Ectodermal cell (in vitro differentiated cells): ENCODE results near the gene FRMD6.
"Not testable (repeated sequence)": the region's sequence is repeated elsewhere in the genome, so short reads cannot be mapped to it uniquely, and the experiment has no call there.

Experiments used
- H3K27ac ChIP-seq: 2 replicates; pipeline ENCODE4 v1.7.0; 2013; ENCODE audit warnings: mild to moderate bottlenecking, low read depth, low read length; ENCODE audit not compliant: insufficient read depth, poor library complexity, severe bottlenecking
- H3K27me3 ChIP-seq: 2 replicates; pipeline ENCODE4 v1.7.0; 2013; ENCODE audit warnings: mild to moderate bottlenecking, low read length; ENCODE audit not compliant: insufficient read depth, control insufficient read depth, poor library complexity, severe bottlenecking
- H3K36me3 ChIP-seq: one replicate; pipeline ENCODE4 v1.7.0; 2013; ENCODE audit warnings: low read length; ENCODE audit not compliant: control insufficient read depth, insufficient read depth
- H3K4me1 ChIP-seq: one replicate; pipeline ENCODE4 v1.7.0; 2013; ENCODE audit warnings: low read length; ENCODE audit not compliant: control insufficient read depth, insufficient read depth
- H3K4me3 ChIP-seq: 2 replicates; pipeline ENCODE4 v1.7.0; 2013; ENCODE audit warnings: low read depth, low read length, control low read depth; ENCODE audit not compliant: insufficient read depth
- H3K9me3 ChIP-seq: 2 replicates; pipeline ENCODE4 v1.7.0; 2013; ENCODE audit warnings: mild to moderate bottlenecking, low read length, moderate library complexity; ENCODE audit not compliant: control insufficient read depth
- WGBS, 2 experiments: methylation state at CpG; one replicate each; pipeline ENCODE4 v1.1.7; 2013; ENCODE audit warnings: missing lambda C conversion rate in 2 of 2; 5-methylcytosine and 5-hydroxymethylcytosine counted together

Gene FRMD6

DNA sequence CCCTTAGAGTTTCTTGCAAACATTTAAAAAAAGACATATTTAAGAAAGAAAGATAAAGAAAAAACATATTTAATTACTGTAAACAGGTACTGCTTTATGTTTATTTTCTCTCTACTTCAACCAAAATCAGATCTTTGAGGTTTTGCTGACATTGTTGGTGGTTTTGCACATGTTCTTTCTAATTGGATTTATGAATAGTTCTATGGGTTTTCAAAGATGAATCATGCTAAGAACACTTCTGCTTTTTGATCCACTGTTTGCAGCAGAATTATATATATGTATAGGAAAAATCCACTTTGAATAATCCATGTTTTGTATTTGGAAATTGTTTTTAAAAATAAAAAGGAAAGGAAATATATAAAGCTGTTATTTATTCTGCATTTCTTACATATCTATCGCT, 78.4 kb downstream of the FRMD6 start:
- Histone ChIP-seq H3K9me3 (no peaks in the 10 kb centered on the region), H3K27ac (no peak overlapping the region), H3K4me1 (no peaks in the 10 kb centered on the region), H3K27me3 (no peaks in the 10 kb centered on the region), H3K36me3 (peaks cover 14% of the 10 kb centered on the region), H3K4me3 (no peak overlapping the region)
- WGBS, 2 experiments = no CpG with 5 or more reads among the region's 1 CpG

DNA sequence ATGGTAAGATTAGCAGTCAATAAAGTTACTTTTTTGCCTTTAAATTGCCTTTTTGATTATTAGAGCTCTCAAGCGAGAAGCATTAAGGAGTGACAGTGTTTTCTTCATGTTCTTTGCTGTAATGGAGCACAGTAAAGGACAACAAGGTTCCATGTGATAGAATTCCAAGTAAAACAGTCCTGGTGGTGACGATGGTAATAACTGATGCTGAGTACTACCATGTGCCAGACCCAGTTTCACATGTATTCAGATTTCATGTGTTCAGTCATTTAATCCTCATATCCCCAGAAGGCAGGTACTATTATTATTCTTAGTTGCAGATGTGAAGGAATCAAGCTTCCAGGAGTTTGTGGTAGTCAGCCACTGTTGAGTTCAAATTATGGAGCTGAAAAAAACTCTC, 79.0 kb downstream of the FRMD6 start:
- Histone ChIP-seq H3K4me1 (no peaks in the 10 kb centered on the region), H3K4me3 (no peak overlapping the region), H3K27me3 (no peaks in the 10 kb centered on the region), H3K9me3 (no peaks in the 10 kb centered on the region), H3K27ac (no peak overlapping the region), H3K36me3 (peaks cover 14% of the 10 kb centered on the region)
- 91 to 96% methylated on average over 2 of the region's 2 CpGs for WGBS, 2 experiments

DNA sequence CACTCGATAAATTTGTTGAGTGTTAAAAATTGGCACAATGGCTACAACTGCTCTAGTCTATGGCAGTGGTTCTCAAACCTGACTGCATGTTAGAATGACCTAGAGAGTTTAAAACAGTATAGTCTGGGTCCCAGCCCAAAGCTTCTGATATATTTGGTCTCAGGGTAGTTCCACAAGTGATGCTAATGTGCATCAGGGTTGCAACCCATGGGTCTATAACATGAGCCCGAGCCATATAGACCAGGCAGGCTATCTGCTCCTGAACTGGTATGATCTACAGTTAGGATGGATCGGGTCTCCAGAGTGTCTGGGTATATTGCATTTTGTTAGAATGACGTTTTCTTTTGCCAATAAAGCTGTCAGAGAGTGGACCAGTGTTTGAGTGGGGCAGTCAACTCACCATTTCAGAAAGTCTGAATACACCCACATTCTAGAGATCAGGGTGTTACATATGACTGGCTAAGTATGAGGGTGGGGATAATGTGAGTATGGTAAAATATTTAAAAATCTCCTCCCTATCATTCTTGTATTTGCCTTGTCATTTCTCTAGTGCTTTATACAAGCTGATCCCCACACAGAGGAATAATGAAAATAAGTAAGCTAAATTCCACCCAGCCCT, 80.9 kb downstream of the FRMD6 start:
- Histone ChIP-seq H3K27ac (no peak overlapping the region), H3K36me3 (peaks cover 5% of the 10 kb centered on the region), H3K4me3 (no peak overlapping the region), H3K9me3 (no peaks in the 10 kb centered on the region), H3K27me3 (no peaks in the 10 kb centered on the region), H3K4me1 (no peaks in the 10 kb centered on the region)
- 90 to 96% methylated on average over 4 of the region's 4 CpGs for WGBS, 2 experiments

DNA sequence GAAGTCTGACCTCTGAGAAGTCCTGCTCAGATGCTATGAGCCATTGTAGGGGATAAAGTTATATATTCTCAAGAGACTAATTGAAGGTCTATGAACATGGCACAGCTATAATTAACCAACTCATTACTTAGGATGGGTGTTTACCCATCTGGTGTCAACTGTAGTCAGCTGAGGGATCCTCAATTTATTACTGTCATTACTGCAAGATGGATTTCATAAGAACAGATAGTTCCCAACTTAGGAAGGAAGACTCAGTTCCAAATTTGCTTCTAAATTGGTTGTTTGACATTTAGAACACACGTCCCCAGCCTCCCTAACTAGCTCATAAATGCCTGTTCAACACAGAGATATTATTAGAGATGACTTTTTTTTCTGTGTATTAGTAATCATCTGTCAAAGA, 81.4 kb downstream of the FRMD6 start:
- Histone ChIP-seq H3K4me1 (no peaks in the 10 kb centered on the region), H3K27me3 (no peaks in the 10 kb centered on the region), H3K4me3 (no peak overlapping the region), H3K9me3 (no peaks in the 10 kb centered on the region), H3K27ac (no peak overlapping the region), H3K36me3 (no peaks in the 10 kb centered on the region)
- WGBS, 2 experiments = 100% methylated on average over 1 of the region's 1 CpG; no CpG with 5 or more reads in 1 of the 2 experiments

DNA sequence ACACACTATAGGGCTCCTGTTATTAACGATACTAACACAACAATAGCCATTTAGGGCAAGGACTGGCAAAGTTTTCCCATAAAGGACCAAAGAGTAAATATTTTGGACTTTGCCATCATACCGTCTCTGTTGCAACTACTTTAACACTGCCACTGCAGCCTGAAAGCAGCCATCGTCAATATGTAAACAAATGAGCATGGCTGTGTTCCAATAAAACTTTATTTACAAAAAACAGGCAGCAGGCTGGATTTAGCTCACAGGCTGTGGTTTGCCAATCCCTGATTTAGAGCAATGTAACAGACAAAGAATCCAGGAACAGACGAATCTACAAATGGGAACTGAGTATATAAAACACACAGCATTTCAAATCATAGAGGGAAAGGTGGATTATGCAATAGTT, 84.1 kb downstream of the FRMD6 start:
- WGBS, 2 experiments = 93 to 96% methylated on average over 4 of the region's 4 CpGs

DNA sequence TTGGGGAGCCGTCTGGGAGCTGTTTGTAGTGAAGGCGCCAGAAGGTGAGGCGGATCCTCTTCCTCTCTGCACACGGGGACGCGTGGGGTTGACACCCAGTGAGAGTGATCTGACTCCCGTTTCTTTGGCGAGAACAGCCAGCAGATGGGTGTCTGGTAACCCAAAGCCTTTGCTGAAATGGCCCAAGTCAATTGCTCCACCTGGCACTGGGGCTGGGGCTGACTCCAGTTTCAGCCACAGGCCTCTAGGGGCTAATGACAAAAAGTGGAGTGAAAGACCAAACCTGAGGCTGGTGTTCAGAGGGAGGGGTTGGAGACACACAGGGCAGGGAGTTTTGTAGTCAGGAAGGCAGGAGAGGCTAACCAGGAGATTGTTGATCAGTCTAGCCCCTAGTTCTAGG, 87.0 kb downstream of the FRMD6 start:
- Histone ChIP-seq H3K36me3 (no peaks in the 10 kb centered on the region), H3K4me3 (no peak overlapping the region), H3K9me3 (no peaks in the 10 kb centered on the region), H3K4me1 (no peaks in the 10 kb centered on the region), H3K27ac (no peak overlapping the region), H3K27me3 (no peaks in the 10 kb centered on the region)
- 79 to 81% methylated on average over 8 of the region's 8 CpGs for WGBS, 2 experiments

More for the DNA sequence above, 84.1 kb downstream of the FRMD6 start:
- Histone ChIP-seq H3K27me3 (no peaks in the 10 kb centered on the region), H3K27ac (no peak overlapping the region), H3K36me3 (no peaks in the 10 kb centered on the region), H3K9me3 (no peaks in the 10 kb centered on the region), H3K4me1 (no peaks in the 10 kb centered on the region), H3K4me3 (no peak overlapping the region)

DNA sequence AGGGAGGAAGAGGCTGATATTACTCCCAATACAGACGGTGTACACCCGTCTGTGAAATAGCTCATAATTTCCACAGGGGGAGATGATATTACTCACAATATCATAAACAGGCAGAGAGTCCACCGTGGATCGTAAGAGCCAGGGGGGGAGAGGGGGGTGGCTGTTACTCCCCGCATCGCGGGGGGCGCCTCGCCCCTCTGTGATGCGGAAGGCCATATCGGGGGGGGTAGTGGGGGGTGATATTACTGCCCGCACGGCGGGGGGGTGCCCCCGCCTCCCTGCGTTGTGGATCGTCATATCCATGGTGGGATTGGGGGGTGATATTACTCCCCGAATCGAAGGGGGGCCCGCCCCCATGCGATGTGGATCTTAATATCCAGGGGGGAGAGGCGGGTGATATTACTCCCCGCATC, 91.9 kb downstream of the FRMD6 start:
- H3K36me3 ChIP-seq = no peaks in the 10 kb centered on the region
- H3K4me1 ChIP-seq = no peaks in the 10 kb centered on the region
- no peak overlapping the region for H3K4me3 ChIP-seq
- no peak overlapping the region for H3K27ac ChIP-seq
- WGBS, 2 experiments = 81 to 85% methylated on average over 16 to 23 of the region's 23 CpGs
- no peaks in the 10 kb centered on the region for H3K27me3 ChIP-seq
- no peaks in the 10 kb centered on the region for H3K9me3 ChIP-seq

DNA sequence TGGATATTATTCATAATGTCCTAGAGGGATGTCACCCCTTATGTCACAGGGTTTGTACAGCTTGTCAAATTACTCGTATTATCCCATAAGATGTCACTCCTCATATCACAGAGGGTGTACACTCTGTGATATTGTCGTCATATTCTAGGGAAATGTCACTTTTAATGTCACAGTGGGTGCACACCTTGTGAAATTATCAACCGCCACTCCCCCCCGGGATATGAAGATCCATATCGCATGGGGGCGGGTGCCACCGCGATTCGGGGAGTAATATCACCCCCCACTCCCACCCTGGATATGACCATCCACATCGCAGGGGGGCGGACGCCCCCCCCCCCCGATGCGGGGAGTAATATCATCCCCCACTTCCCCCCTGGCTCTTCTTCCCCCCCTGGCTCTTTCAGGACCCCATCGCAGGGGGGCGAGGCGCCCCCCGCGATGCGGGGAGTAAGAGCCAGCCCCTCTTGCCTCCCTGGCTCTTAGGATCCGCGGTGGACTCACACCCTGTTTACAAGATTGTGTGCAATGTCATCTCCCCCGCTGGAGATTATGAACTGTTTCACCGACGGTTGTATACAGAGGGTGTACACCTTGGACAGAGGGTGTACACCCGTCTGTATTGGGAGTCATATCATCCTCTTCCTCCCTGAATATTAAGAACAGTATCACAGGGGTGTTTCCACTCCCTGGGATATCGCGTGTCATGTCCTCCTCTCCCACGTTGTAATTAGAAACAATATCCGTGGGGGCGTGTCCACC, 92.8 kb downstream of the FRMD6 start:
- Histone ChIP-seq H3K27ac (no peak overlapping the region), H3K4me1 (no peaks in the 10 kb centered on the region), H3K36me3 (no peaks in the 10 kb centered on the region), H3K27me3 (no peaks in the 10 kb centered on the region), H3K9me3 (no peaks in the 10 kb centered on the region), H3K4me3 (no peak overlapping the region)
- 85 to 87% methylated on average over 26 to 27 of the region's 31 CpGs for WGBS, 2 experiments

DNA sequence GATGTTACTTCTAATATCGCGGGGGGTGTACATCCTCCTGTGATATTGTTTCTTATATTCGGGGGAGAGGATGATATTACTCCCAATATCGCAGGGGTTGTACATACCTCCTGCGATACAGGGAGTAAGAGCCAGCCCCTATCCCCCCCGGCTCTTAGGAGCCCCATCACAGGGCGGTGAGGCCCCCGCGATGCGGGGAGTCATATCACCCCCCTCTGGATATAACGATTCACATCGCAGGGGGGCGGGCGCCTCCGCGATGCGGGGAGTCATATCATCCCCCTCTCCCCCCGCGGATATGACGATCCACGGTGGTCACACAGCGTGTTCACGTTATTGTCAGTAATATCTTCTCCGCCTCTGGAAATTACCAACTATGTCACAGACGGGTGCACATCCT, 95.1 kb downstream of the FRMD6 start:
- not testable (repeated sequence) for H3K27ac ChIP-seq, H3K4me3 ChIP-seq, H3K4me1 ChIP-seq, H3K9me3 ChIP-seq, H3K27me3 ChIP-seq, H3K36me3 ChIP-seq
- 88 to 89% methylated on average over 21 to 23 of the region's 25 CpGs for WGBS, 2 experiments

DNA sequence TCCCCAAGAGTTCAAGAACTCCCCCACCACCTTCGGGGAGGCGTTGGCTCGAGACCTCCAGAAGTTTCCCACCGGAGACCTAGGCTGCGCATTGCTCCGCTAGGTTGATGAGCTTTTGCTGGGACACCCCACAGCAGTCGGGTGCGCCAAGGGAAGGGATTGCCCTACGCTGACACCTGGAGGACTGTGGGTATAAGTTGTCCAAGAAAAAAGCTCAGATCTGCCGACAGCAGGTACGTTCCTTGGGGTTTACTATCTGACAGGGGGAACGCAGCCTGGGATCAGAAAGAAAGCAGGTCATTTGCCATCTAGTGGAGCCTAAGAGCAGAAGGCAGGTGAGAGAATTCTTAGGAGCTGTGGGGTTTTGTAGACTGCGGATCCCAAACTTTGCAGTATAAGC, 98.8 kb downstream of the FRMD6 start:
- Histone ChIP-seq H3K4me1 (no peaks in the 10 kb centered on the region), H3K27ac (no peak overlapping the region), H3K4me3 (no peak overlapping the region), H3K36me3 (no peaks in the 10 kb centered on the region), H3K27me3 (no peaks in the 10 kb centered on the region), H3K9me3 (no peaks in the 10 kb centered on the region)
- 81 to 84% methylated on average over 13 of the region's 13 CpGs for WGBS, 2 experiments
